ENCODE results near the gene SARDH. TPM values are rescaled to one million over a fixed set of nuclear protein-coding genes. Genes with fewer than 3 reads are reported as not detected.

Gene SARDH
- total and polyA plus RNA-seq, 2 of the 8 experiments (the other 6 are each of a cell fraction or from before 2014, with no cell fraction given): 6.4 to 7.4 TPM

GRCh38 chr9:133640160-133640559, 98.0 kb downstream of the SARDH start (continued):
- TF ChIP-seq, protein P1, sequence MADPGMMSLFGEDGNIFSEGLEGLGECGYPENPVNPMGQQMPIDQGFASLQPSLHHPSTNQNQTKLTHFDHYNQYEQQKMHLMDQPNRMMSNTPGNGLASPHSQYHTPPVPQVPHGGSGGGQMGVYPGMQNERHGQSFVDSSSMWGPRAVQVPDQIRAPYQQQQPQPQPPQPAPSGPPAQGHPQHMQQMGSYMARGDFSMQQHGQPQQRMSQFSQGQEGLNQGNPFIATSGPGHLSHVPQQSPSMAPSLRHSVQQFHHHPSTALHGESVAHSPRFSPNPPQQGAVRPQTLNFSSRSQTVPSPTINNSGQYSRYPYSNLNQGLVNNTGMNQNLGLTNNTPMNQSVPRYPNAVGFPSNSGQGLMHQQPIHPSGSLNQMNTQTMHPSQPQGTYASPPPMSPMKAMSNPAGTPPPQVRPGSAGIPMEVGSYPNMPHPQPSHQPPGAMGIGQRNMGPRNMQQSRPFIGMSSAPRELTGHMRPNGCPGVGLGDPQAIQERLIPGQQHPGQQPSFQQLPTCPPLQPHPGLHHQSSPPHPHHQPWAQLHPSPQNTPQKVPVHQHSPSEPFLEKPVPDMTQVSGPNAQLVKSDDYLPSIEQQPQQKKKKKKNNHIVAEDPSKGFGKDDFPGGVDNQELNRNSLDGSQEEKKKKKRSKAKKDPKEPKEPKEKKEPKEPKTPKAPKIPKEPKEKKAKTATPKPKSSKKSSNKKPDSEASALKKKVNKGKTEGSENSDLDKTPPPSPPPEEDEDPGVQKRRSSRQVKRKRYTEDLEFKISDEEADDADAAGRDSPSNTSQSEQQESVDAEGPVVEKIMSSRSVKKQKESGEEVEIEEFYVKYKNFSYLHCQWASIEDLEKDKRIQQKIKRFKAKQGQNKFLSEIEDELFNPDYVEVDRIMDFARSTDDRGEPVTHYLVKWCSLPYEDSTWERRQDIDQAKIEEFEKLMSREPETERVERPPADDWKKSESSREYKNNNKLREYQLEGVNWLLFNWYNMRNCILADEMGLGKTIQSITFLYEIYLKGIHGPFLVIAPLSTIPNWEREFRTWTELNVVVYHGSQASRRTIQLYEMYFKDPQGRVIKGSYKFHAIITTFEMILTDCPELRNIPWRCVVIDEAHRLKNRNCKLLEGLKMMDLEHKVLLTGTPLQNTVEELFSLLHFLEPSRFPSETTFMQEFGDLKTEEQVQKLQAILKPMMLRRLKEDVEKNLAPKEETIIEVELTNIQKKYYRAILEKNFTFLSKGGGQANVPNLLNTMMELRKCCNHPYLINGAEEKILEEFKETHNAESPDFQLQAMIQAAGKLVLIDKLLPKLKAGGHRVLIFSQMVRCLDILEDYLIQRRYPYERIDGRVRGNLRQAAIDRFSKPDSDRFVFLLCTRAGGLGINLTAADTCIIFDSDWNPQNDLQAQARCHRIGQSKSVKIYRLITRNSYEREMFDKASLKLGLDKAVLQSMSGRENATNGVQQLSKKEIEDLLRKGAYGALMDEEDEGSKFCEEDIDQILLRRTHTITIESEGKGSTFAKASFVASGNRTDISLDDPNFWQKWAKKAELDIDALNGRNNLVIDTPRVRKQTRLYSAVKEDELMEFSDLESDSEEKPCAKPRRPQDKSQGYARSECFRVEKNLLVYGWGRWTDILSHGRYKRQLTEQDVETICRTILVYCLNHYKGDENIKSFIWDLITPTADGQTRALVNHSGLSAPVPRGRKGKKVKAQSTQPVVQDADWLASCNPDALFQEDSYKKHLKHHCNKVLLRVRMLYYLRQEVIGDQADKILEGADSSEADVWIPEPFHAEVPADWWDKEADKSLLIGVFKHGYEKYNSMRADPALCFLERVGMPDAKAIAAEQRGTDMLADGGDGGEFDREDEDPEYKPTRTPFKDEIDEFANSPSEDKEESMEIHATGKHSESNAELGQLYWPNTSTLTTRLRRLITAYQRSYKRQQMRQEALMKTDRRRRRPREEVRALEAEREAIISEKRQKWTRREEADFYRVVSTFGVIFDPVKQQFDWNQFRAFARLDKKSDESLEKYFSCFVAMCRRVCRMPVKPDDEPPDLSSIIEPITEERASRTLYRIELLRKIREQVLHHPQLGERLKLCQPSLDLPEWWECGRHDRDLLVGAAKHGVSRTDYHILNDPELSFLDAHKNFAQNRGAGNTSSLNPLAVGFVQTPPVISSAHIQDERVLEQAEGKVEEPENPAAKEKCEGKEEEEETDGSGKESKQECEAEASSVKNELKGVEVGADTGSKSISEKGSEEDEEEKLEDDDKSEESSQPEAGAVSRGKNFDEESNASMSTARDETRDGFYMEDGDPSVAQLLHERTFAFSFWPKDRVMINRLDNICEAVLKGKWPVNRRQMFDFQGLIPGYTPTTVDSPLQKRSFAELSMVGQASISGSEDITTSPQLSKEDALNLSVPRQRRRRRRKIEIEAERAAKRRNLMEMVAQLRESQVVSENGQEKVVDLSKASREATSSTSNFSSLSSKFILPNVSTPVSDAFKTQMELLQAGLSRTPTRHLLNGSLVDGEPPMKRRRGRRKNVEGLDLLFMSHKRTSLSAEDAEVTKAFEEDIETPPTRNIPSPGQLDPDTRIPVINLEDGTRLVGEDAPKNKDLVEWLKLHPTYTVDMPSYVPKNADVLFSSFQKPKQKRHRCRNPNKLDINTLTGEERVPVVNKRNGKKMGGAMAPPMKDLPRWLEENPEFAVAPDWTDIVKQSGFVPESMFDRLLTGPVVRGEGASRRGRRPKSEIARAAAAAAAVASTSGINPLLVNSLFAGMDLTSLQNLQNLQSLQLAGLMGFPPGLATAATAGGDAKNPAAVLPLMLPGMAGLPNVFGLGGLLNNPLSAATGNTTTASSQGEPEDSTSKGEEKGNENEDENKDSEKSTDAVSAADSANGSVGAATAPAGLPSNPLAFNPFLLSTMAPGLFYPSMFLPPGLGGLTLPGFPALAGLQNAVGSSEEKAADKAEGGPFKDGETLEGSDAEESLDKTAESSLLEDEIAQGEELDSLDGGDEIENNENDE (IDR thresholded peaks at IDR 0.05; ENCODE audit: insufficient replicate concordance, low read length): no peak
- TF ChIP-seq SP2 (IDR thresholded peaks at IDR 0.05; ENCODE audit: low read length) (no peak), MAX (IDR thresholded peaks at IDR 0.05) (no peak), BCL11A (IDR thresholded peaks at IDR 0.05; ENCODE audit: low read depth in 2 of 2, low read length in 2 of 2) (no peak), USF2 (IDR thresholded peaks at IDR 0.05; ENCODE audit: low read length) (no peak), KDM1A (IDR thresholded peaks at IDR 0.05; ENCODE audit: borderline replicate concordance, low read length) (no peak), TBP (IDR thresholded peaks at IDR 0.05; ENCODE audit: low read depth, low read length) (no peak), SUZ12 (IDR thresholded peaks at IDR 0.05; ENCODE audit: low read length) (no peak), POU5F1 (IDR thresholded peaks at IDR 0.05; ENCODE audit: low read depth, low read length) (no peak), CHD2 (IDR thresholded peaks at IDR 0.05; ENCODE audit: low read length) (no peak), ZNF274 (IDR thresholded peaks at IDR 0.05; ENCODE audit: borderline replicate concordance, extremely low read depth, low read length) (no peak), SIRT6 (IDR thresholded peaks at IDR 0.05; ENCODE audit: low read length) (no peak)
